GM23338 (cell line): ENCODE measurements around the gene TMEM175. TPM values are rescaled to one million over a fixed set of nuclear protein-coding genes. Genes with fewer than 3 reads are reported as not detected.
A peak's percentile ranks its signal among the peaks of the same experiment; 100 is the strongest.

Experiments
- ATAC-seq: fragments of 200-7000 bp; cut with Tn5 transposase; 3 replicates; pipeline ENCODE4 v1.9.1; 2020
- DNase-seq: peaks from one replicate; pipeline ENCODE4 v3.0.0-alpha.2; 2015; ENCODE audit warnings: low spot score
- H2AFZ ChIP-seq: fragments of 200-600 bp; sonication (generic); 2 replicates; pipeline ENCODE4 v1.8.0; 2016; ENCODE audit warnings: antibody characterized with exemption, mild to moderate bottlenecking, moderate library complexity
- H3F3A ChIP-seq: fragments of 200-600 bp; sonication (generic); replicated peaks from 2 replicates; pipeline ENCODE4 v1.8.0; 2017; ENCODE audit warnings: antibody characterized with exemption, mixed run types, low read depth
- H3K27ac ChIP-seq: fragments of 200-600 bp; sonication (generic); 2 replicates; pipeline ENCODE4 v1.6.1; 2016; ENCODE audit warnings: low read depth
- H3K27me3 ChIP-seq: fragments of 200-600 bp; sonication (generic); 2 replicates; pipeline ENCODE4 v1.8.0; 2016; ENCODE audit warnings: mild to moderate bottlenecking, mixed run types, moderate library complexity; ENCODE audit not compliant: insufficient read depth
- H3K36me3 ChIP-seq: fragments of 200-600 bp; sonication (generic); 2 replicates; pipeline ENCODE4 v1.8.0; 2016; ENCODE audit warnings: mild to moderate bottlenecking; ENCODE audit not compliant: insufficient read depth
- H3K4me1 ChIP-seq: fragments of 200-600 bp; sonication (generic); 2 replicates; pipeline ENCODE4 v1.8.0; 2016; ENCODE audit warnings: mild to moderate bottlenecking, moderate library complexity; ENCODE audit not compliant: insufficient read depth
- H3K4me2 ChIP-seq: fragments of 200-600 bp; sonication (generic); 2 replicates; pipeline ENCODE4 v1.7.1; 2017; ENCODE audit warnings: mixed run types
- H3K4me3 ChIP-seq: fragments of 200-600 bp; sonication (generic); 2 replicates; pipeline ENCODE4 v1.6.1; 2016; ENCODE audit warnings: mixed run types
- H3K79me2 ChIP-seq: fragments of 200-600 bp; sonication (generic); replicated peaks from 2 replicates; pipeline ENCODE4 v1.8.0; 2017; ENCODE audit warnings: mild to moderate bottlenecking; ENCODE audit not compliant: insufficient read depth
- H3K9me2 ChIP-seq: fragments of 200-600 bp; sonication (generic); 2 replicates; pipeline ENCODE4 v1.8.0; 2017; ENCODE audit not compliant: insufficient read depth
- H4K20me1 ChIP-seq: fragments of 200-600 bp; sonication (generic); replicated peaks from 2 replicates; pipeline ENCODE4 v1.8.0; 2017; ENCODE audit warnings: mild to moderate bottlenecking; ENCODE audit not compliant: insufficient read depth
- H3K27ac Mint-ChIP-seq: 2 replicates; pipeline ENCODE4 v1.8.0; 2020; ENCODE audit warnings: inconsistent platforms, mild to moderate bottlenecking, moderate library complexity, mixed read lengths
- H3K27me3 Mint-ChIP-seq: 3 replicates; pipeline ENCODE4 v1.8.0; 2022; ENCODE audit warnings: low read depth, mild to moderate bottlenecking, moderate library complexity, mixed read lengths, inconsistent platforms; ENCODE audit not compliant: insufficient read depth, poor library complexity
- H3K36me3 Mint-ChIP-seq: 3 replicates; pipeline ENCODE4 v1.8.0; 2021; ENCODE audit warnings: low read depth, mild to moderate bottlenecking, inconsistent platforms, moderate library complexity, mixed read lengths
- H3K4me1 Mint-ChIP-seq: 3 replicates; pipeline ENCODE4 v1.8.0; 2020; ENCODE audit warnings: mild to moderate bottlenecking, inconsistent platforms, mixed read lengths
- H3K4me3 Mint-ChIP-seq: 3 replicates; pipeline ENCODE4 v1.8.0; 2021; ENCODE audit warnings: moderate library complexity, mild to moderate bottlenecking, inconsistent platforms, mixed read lengths
- H3K9me3 Mint-ChIP-seq: 3 replicates; pipeline ENCODE4 v1.8.0; 2020; ENCODE audit warnings: moderate library complexity, mild to moderate bottlenecking, inconsistent platforms, mixed read lengths
- CREB1 ChIP-seq: fragments of 250-450 bp; sonication (Bioruptor Pico); IDR thresholded peaks from 2 replicates; pipeline ENCODE4 v1.5.0; 2020; ENCODE audit warnings: low read depth, mild to moderate bottlenecking, moderate library complexity
- CTCF ChIP-seq, 2 experiments: fragments of 200-600 bp in 1 of 2; sonication (generic) in 1 of 2; conservative IDR thresholded peaks; 2 replicates each; pipeline versions ENCODE4 v1.5.1 to v1.6.1; 2016 to 2017; ENCODE audit warnings: antibody characterized with exemption in 2 of 2, low read depth in 2 of 2, mild to moderate bottlenecking in 2 of 2, moderate library complexity in 1 of 2
- ETS1 ChIP-seq: IDR thresholded peaks from 2 replicates; pipeline ENCODE4 v1.6.1; 2016; ENCODE audit warnings: antibody characterized with exemption
- EZH2 ChIP-seq: fragments of 200-600 bp; sonication (generic); IDR thresholded peaks from one replicate; pipeline ENCODE4 v1.8.0; 2017; ENCODE audit warnings: antibody characterized with exemption, mild to moderate bottlenecking, low read depth; ENCODE audit not compliant: unreplicated experiment
- EZH2phosphoT487 ChIP-seq: fragments of 200-600 bp; sonication (generic); IDR thresholded peaks from one replicate; pipeline ENCODE4 v1.8.1; 2018; ENCODE audit warnings: antibody characterized with exemption; ENCODE audit not compliant: unreplicated experiment
- JUNB ChIP-seq: IDR thresholded peaks from one replicate; pipeline ENCODE4 v1.6.1; 2016; ENCODE audit warnings: antibody characterized with exemption; ENCODE audit not compliant: unreplicated experiment
- NANOG ChIP-seq: IDR thresholded peaks from 2 replicates; pipeline ENCODE4 v1.6.1; 2016; ENCODE audit warnings: antibody characterized with exemption, borderline replicate concordance
- POLR2AphosphoS5 ChIP-seq: IDR thresholded peaks from 2 replicates; pipeline ENCODE4 v1.6.1; 2016; ENCODE audit warnings: antibody characterized with exemption, low read depth
- REST ChIP-seq: IDR thresholded peaks from one replicate; pipeline ENCODE4 v1.6.1; 2018; ENCODE audit warnings: antibody characterized with exemption; ENCODE audit not compliant: unreplicated experiment
- STAT1 ChIP-seq: IDR thresholded peaks from one replicate; pipeline ENCODE4 v1.6.1; 2016; ENCODE audit warnings: antibody characterized with exemption; ENCODE audit not compliant: unreplicated experiment
- ZNF114 ChIP-seq: fragments of 250-450 bp; sonication (Bioruptor Pico); IDR thresholded peaks from 2 replicates; pipeline ENCODE4 v1.5.0; 2020; ENCODE audit warnings: mild to moderate bottlenecking, moderate library complexity
- ZNF331 ChIP-seq: fragments of 250-450 bp; sonication (Bioruptor Pico); IDR thresholded peaks from 2 replicates; pipeline ENCODE4 v1.5.0; 2020; ENCODE audit warnings: low read depth, mild to moderate bottlenecking, moderate library complexity
- ZNF462 ChIP-seq: fragments of 250-450 bp; sonication (Bioruptor Pico); IDR thresholded peaks from 2 replicates; pipeline ENCODE4 v1.5.0; 2020; ENCODE audit warnings: mild to moderate bottlenecking, moderate library complexity
- polyA plus RNA-seq: library from polyadenylated mRNA; unstranded; fragments of >200 nt; fragmentation: Nextera tagmentation; extraction: Ambion mirVana; gene quantifications from 2 replicates; pipeline ENCODE4 v1.2.1, GENCODE V29; 2016
- total RNA-seq: library from RNA; depleted of rRNA; stranded (reverse); fragments of >200 nt; shearing (Covaris generic); gene quantifications from 2 replicates; pipeline ENCODE4 v1.2.3, GENCODE V29; 2014

The TMEM175 gene
- total and polyA plus RNA-seq, 2 experiments from 2014 or later: 8.0 to 11.4 TPM

GRCh38 chr4:912548-913279 lies 19.5 kb upstream of the TMEM175 start:
- Histone ChIP-seq H3F3A (0 out of 2 replicates have a peak, but pooled peaks cover 3% of the 10 kb centered on the region), H4K20me1 (peaks cover 24% of the 10 kb centered on the region; the same call in 1 of the 2 replicates), H2AFZ (no peak overlapping the region), H3K27me3 (no peaks in the 10 kb centered on the region), H3K79me2 (peaks cover 39% of the 10 kb centered on the region), H3K27ac (no peak overlapping the region), H3K36me3 (no peaks in the 10 kb centered on the region), H3K4me2 (no peak overlapping the region), H3K9me2 (no peaks in the 10 kb centered on the region), H3K4me3 (no peak overlapping the region), H3K4me1 (no peaks in the 10 kb centered on the region)
- no peak overlapping the region for H3K4me3 Mint-ChIP-seq
- H3K9me3 Mint-ChIP-seq: no peaks in the 10 kb centered on the region
- ATAC-seq: peak; percentile 34; the same call in 2 of the 3 replicates
- no peak overlapping the region for H3K27ac Mint-ChIP-seq
- no peak for DNase-seq
- no peak for TF ChIP-seq ETS1
- TF ChIP-seq ZNF462 (CRISPR knock-in tag): no peak
- no peak for TF ChIP-seq JUNB
- no peak for TF ChIP-seq STAT1
- no peak for TF ChIP-seq ZNF114
- no peak for TF ChIP-seq CTCF (conservative IDR thresholded peaks at IDR 0.05; ENCODE audit: low read depth in 2 of 2)
- TF ChIP-seq EZH2phosphoT487: no peak
- no peak for TF ChIP-seq REST
- no peak for TF ChIP-seq POLR2AphosphoS5
- TF ChIP-seq CREB1 (CRISPR knock-in tag): no peak
- no peak for TF ChIP-seq EZH2
- no peak for TF ChIP-seq NANOG
- no peak for TF ChIP-seq ZNF331 (CRISPR knock-in tag)
- peaks cover 14% of the 10 kb centered on the region for H3K27me3 Mint-ChIP-seq
- peaks cover 9% of the 10 kb centered on the region for H3K4me1 Mint-ChIP-seq
- H3K36me3 Mint-ChIP-seq: peaks cover 8% of the 10 kb centered on the region; the same call in 2 of the 3 replicates
